Activated naive CD4-positive, alpha-beta T cell treated with anti-CD3 and anti-CD28 coated beads, Interleukin-2, amount 50 U/mL, for 16 hours (primary cell): ENCODE results near the gene ST6GAL1.
A peak's percentile ranks its signal among the peaks of the same experiment; 100 is the strongest.
"Not testable (repeated sequence)": the region's sequence is repeated elsewhere in the genome, so short reads cannot be mapped to it uniquely, and the experiment has no call there.

ENCODE experiments used
- DNase-seq: peaks from one replicate; pipeline ENCODE4 v3.0.0-alpha.2; 2020

Gene ST6GAL1

GRCh38 chr3:187025254-187025655, 94.9 kb downstream of the ST6GAL1 start:
- peak; percentile 54 for DNase-seq

DNA sequence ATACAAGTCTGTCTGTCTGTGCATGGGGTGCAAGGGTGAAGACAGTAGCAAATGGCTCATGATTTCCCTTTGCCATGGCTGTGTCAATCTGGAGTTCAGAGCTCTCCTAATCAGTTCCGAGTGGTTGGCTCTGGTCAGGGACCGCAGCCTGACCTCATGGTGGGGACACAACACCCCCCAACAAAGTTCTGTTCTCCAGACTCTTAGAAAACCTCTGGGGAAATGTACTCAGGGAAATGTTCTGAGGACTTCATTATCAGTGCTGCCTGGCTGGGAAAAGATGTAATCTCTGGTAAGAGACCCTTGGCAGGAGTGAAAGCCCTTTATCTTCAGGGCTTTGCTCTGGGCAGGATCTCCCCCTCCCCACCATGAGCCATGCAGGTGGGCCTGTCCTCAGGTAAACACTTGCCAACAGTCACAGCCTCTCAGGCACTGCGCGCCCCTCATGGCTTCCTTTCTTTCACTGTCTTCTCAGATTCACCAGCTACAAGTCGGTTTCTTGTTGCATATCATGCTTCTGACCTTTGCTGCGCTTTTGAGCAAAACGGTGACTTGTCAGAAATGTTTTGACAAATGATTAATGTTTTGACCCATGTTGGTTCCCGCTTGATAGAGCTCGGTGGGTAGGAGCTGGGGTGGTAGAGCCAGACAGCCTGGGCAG, 95.5 kb downstream of the ST6GAL1 start:
- DNase-seq: peak; percentile 50

- DNase-seq: no peak
Measured at GRCh38 chr3:187026317-187026670, 96.0 kb downstream of the ST6GAL1 start.

- DNase-seq: peak; percentile 61
Measured at GRCh38 chr3:187027531-187028278, 97.4 kb downstream of the ST6GAL1 start.

DNA sequence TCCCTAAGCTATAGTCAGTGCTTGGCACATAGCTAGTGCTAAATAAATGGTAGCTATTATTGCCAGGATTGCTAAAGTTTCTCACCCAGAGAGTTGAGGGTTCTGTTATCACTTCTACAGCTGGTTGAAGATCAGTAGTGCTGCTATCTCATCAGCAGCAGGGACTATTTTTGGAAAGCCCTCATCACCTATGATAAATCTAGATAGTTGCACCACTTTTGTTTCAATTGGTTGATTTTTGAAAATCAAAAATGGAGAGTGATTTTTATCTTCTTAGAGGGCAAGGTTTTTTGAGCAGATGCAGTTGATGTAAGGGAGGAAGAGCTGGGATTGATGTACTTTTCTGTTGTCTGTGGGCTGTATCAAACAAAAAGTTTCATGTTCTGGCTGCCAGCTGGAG, 101.6 kb downstream of the ST6GAL1 start:
- DNase-seq: no peak

GRCh38 chr3:187036394-187036793, 106.1 kb downstream of the ST6GAL1 start:
- no peak for DNase-seq

DNA sequence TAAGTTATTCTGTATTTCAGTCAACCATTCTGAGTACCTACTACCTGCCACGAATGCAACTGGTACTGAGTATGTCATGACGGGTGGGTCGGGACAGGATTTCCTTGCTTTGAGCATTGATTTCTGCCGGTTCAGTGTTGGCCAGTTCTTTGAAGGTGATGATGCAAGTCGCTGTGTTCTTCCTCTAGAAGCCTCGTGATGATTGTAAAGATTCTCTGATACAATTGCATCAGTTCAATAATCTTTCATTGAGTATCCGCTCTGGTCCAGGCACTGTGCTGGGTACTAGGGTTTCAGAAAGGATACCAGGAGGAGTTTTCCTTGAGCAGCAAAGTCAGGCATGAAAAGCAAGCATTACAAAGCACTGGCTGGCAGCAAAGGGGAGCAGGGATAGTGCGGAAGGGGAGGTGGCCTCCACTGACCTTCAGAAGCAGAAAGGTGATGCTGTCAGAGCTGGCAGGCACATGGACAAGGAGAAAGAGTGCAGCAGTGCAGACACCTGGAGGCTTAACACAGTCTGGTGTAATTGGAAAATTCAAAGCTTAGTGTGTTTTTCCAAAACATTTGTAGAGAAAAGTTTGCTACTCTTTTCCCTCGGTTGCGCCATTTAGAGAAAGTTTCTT, 108.9 kb downstream of the ST6GAL1 start:
- DNase-seq: no peak

- DNase-seq: no peak
Measured at GRCh38 chr3:187039723-187040414, 109.5 kb downstream of the ST6GAL1 start.

- DNase-seq: no peak
Measured at GRCh38 chr3:187040516-187041361, 110.4 kb downstream of the ST6GAL1 start.

DNA sequence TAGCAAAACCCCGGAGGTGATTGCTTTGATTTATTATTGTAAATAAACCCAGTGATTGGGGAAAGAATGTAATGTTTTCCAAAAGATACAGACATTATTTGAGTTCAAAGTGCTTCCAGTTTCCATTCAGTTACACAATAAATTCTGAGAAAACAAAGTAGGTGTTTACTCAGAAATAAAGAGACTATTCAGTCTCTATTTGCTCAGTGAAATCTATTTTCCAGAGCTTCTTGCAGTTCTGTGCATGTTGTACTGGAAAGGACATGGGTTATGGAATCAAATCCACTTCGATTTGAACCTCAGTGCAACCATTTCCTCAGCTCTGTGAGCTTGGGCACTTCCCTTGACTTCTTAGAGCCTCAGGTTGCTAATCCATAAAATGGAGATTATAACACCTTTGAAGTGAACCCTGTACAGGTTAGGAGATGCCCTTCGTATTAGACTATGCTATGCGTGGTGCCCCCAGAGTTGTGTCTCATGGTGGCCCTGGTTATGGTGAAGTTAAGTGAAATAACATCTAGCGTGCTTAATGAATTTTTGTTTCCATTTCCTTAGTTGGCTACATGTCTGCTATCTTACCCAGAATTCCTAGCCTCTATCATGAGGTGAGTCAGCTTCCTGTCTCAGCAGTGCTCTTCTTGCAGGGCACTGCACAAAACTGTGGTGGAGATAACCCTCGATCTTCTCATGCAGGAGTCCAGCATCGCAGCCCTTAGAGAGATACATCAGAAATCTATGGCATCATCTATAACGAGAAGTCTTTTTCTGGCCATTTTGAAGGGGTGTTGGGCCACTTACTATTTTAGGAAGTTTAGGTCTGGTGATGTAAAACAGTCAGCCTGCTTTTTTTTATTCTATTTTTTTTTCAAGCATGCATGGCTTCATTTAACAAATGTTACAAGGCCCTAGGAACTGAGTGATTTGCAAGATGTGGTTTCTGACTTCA, 111.3 kb downstream of the ST6GAL1 start:
- peak; percentile 35 for DNase-seq

DNA sequence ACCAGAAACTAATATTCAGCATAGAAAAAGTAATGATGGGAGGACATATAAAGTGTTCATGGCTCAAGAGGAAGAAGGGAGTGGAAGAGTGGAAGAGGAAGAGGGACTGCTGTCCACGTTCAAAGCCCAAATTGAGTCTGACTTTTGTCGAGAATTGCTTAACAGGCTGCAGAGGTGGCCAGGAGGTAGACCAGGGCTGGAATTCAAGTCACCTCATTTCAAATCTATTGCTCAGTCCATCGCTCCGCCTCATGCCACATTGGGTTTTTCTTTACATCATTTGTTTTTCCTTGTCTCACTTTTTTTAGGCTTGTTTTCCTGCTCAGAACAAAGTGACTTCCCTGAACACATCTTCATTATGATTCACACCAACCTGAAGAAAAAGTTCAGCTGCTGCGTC, 112.0 kb downstream of the ST6GAL1 start:
- no peak for DNase-seq

DNA sequence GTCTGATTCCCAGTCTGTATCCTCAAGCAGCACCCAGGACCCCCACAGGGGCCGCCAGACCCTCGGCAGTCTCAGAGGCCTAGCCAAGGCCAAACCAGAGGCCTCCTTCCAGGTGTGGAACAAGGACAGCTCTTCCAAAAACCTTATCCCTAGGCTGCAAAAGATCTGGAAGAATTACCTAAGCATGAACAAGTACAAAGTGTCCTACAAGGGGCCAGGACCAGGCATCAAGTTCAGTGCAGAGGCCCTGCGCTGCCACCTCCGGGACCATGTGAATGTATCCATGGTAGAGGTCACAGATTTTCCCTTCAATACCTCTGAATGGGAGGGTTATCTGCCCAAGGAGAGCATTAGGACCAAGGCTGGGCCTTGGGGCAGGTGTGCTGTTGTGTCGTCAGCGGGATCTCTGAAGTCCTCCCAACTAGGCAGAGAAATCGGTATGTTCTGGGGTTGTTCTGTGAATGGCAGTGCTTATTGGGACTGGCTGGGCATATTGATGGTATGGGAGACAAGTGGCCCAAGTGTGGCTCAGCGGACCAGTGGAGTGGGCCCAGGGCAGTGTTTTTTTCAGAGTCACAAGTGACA, 112.6 kb downstream of the ST6GAL1 start:
- no peak for DNase-seq

GRCh38 chr3:187044206-187044605, 113.9 kb downstream of the ST6GAL1 start:
- DNase-seq: no peak

- DNase-seq: no peak
Measured at GRCh38 chr3:187044867-187045552, 114.7 kb downstream of the ST6GAL1 start.

GRCh38 chr3:187046033-187046432, 115.7 kb downstream of the ST6GAL1 start:
- DNase-seq: no peak

- no peak for DNase-seq
Measured at GRCh38 chr3:187049462-187050101, 119.3 kb downstream of the ST6GAL1 start.

- DNase-seq: no peak
Measured at GRCh38 chr3:187051066-187051465, 120.7 kb downstream of the ST6GAL1 start.

- no peak for DNase-seq
Measured at GRCh38 chr3:187051724-187052366, 121.5 kb downstream of the ST6GAL1 start.

DNA sequence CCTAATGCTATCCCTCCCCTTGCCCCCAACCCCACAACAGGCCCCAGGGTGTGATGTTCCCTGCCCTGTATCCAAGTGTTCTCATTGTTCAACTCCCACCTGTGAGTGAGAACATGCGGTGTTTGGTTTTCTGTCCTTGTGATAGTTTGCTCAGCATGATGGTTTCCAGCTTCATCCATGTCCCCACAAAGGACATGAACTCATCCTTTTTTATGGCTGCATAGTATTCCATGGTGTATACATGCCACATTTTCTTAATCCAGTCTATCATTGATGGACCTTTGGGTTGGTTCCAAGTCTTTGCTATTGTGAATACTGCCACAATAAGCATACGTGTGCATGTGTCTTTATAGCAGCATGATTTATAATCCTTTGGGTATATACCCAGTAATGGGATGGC, 122.1 kb downstream of the ST6GAL1 start:
- DNase-seq: not testable (repeated sequence)
